H1 (cell line): Measurements from ENCODE around the gene NAA60. TPM values are rescaled to one million over a fixed set of nuclear protein-coding genes. Genes with fewer than 3 reads are reported as not detected.

Experiments used
- CTCF ChIA-PET: fragments of 300-600 bp; sonication (Branson Sonifier 250); formaldehyde crosslinking; loops from one replicate; lab custom pipeline; 2021; ENCODE audit not compliant: partially characterized antibody; lab: Charles Lee
- POLR2A ChIA-PET: fragments of 300-600 bp; sonication (Branson Sonifier 250); formaldehyde crosslinking; loops from one replicate; lab custom pipeline; 2021; ENCODE audit warnings: inconsistent platforms; ENCODE audit not compliant: partially characterized antibody; lab: Charles Lee
- DNase-seq, 2 experiments: peaks; one replicate each; pipeline versions ENCODE4 v3.0.0 to v3.0.0-alpha.2; 2010 to 2022; ENCODE audit warnings: low spot score in 2 of 2, low read depth in 1 of 2, mixed read lengths in 1 of 2
- FAIRE-seq: peaks from 2 replicates; lab custom pipeline; 2011; peaks lifted over from hg19 to GRCh38; lab: Jason Lieb, UNC
- H2AFZ ChIP-seq: 2 replicates; pipeline ENCODE4 v1.8.1; 2012; ENCODE audit warnings: low read length, inconsistent platforms
- H2AK5ac ChIP-seq: 2 replicates; pipeline ENCODE4 v1.6.1; 2013; ENCODE audit warnings: low read depth, low read length
- H2BK120ac ChIP-seq: replicated peaks from 2 replicates; pipeline ENCODE3; 2013; ENCODE audit warnings: low read depth, low read length, inconsistent platforms
- H2BK12ac ChIP-seq: 2 replicates; pipeline ENCODE4 v1.6.1; 2013; ENCODE audit warnings: low read depth, low read length
- H2BK15ac ChIP-seq: 2 replicates; pipeline ENCODE4 v1.6.1; 2013; ENCODE audit warnings: low read length
- H2BK20ac ChIP-seq: 2 replicates; pipeline ENCODE4 v1.6.1; 2013; ENCODE audit warnings: low read length
- H2BK5ac ChIP-seq: 2 replicates; pipeline ENCODE4 v1.6.1; 2013; ENCODE audit warnings: low read depth, low read length
- H3K14ac ChIP-seq: 2 replicates; pipeline ENCODE4 v1.6.1; 2013; ENCODE audit warnings: inconsistent platforms; ENCODE audit not compliant: insufficient read length
- H3K18ac ChIP-seq: 2 replicates; pipeline ENCODE4 v1.6.1; 2013; ENCODE audit warnings: low read length; ENCODE audit errors: extremely low read depth
- H3K23ac ChIP-seq: 2 replicates; pipeline ENCODE4 v1.6.1; 2013; ENCODE audit warnings: inconsistent platforms; ENCODE audit not compliant: insufficient read length
- H3K23me2 ChIP-seq: 2 replicates; pipeline ENCODE4 v1.6.1; 2013; ENCODE audit warnings: low read depth, low read length
- H3K27ac ChIP-seq: 2 replicates; pipeline ENCODE4 v1.6.1; 2011; ENCODE audit warnings: low read depth, low read length, inconsistent platforms
- H3K27me3 ChIP-seq, 4 experiments: replicated peaks in 1 of 4; 1 replicate in 1 of 4; 2 replicates in 3 of 4; pipeline versions ENCODE4 v1.6.1 to v1.8.1; 2011 to 2013; ENCODE audit warnings: low read length in 3 of 4, mild to moderate bottlenecking in 3 of 4, inconsistent platforms in 2 of 4, mixed read lengths in 2 of 4, moderate library complexity in 1 of 4; ENCODE audit not compliant: control insufficient read depth in 3 of 4, insufficient read depth in 3 of 4; ENCODE audit errors: extremely low read depth in 1 of 4
- H3K36me3 ChIP-seq, 4 experiments: 2 replicates each; pipeline versions ENCODE4 v1.6.1 to v1.8.1; 2011 to 2013; ENCODE audit warnings: mild to moderate bottlenecking in 4 of 4, low read length in 3 of 4, moderate library complexity in 2 of 4, control low read depth in 1 of 4, inconsistent platforms in 1 of 4; ENCODE audit not compliant: insufficient read depth in 4 of 4, control insufficient read depth in 2 of 4
- H3K4ac ChIP-seq: replicated peaks from 2 replicates; pipeline ENCODE3; 2013; ENCODE audit warnings: low read length, low read depth, mixed read lengths, inconsistent platforms; ENCODE audit not compliant: insufficient read length
- H3K4me1 ChIP-seq, 4 experiments: replicated peaks in 1 of 4; 1 replicate in 1 of 4; 2 replicates in 3 of 4; pipeline versions ENCODE4 v1.6.1 to v1.8.1; 2011 to 2013; ENCODE audit warnings: low read length in 3 of 4, inconsistent platforms in 2 of 4, mixed read lengths in 1 of 4; ENCODE audit not compliant: insufficient read depth in 4 of 4, control insufficient read depth in 3 of 4
- H3K4me2 ChIP-seq, 2 experiments: 2 replicates each; pipeline versions ENCODE4 v1.6.1 to v1.8.1; 2011 to 2013; ENCODE audit warnings: low read depth in 2 of 2, low read length in 2 of 2, control low read depth in 1 of 2, inconsistent platforms in 1 of 2, mild to moderate bottlenecking in 1 of 2; ENCODE audit not compliant: insufficient read depth in 1 of 2
- H3K4me3 ChIP-seq, 4 experiments: fragments of 200-600, 300-600 bp in 1 of 4; sonication (generic), shearing (Covaris generic), sonication (Bioruptor Twin) in 1 of 4; 2 replicates each; pipeline versions ENCODE4 v1.5.1 to v1.8.1; 2011 to 2016; ENCODE audit warnings: low read length in 4 of 4, low read depth in 3 of 4, control low read depth in 2 of 4, inconsistent platforms in 2 of 4, mild to moderate bottlenecking in 2 of 4, mixed read lengths in 1 of 4, moderate library complexity in 1 of 4; ENCODE audit not compliant: insufficient read depth in 2 of 4; ENCODE audit errors: extremely low read depth in 1 of 4
- H3K56ac ChIP-seq: replicated peaks from 2 replicates; pipeline ENCODE3; 2013; ENCODE audit warnings: low read depth, mild to moderate bottlenecking, mixed read lengths, low read length, inconsistent platforms; ENCODE audit not compliant: insufficient read length
- H3K79me1 ChIP-seq: 2 replicates; pipeline ENCODE4 v1.6.1; 2013; ENCODE audit warnings: low read depth, low read length, control low read depth
- H3K79me2 ChIP-seq, 2 experiments: 2 replicates each; pipeline versions ENCODE4 v1.6.1 to v1.8.1; 2012 to 2013; ENCODE audit warnings: low read length in 2 of 2, mild to moderate bottlenecking in 2 of 2, inconsistent platforms in 1 of 2; ENCODE audit not compliant: insufficient read depth in 2 of 2, control insufficient read depth in 1 of 2
- H3K9ac ChIP-seq, 4 experiments: replicated peaks in 1 of 4; 1 replicate in 1 of 4; 2 replicates in 3 of 4; pipeline versions ENCODE4 v1.6.1 to v1.8.1; 2011 to 2013; ENCODE audit warnings: low read depth in 3 of 4, low read length in 3 of 4, control low read depth in 2 of 4, mild to moderate bottlenecking in 2 of 4, moderate library complexity in 2 of 4, inconsistent platforms in 1 of 4; ENCODE audit errors: extremely low read depth in 1 of 4
- H3K9me3 ChIP-seq, 2 experiments: 2 replicates each; pipeline versions ENCODE4 v1.6.1 to v1.8.1; 2012 to 2013; ENCODE audit warnings: mild to moderate bottlenecking in 2 of 2, moderate library complexity in 2 of 2, control low read depth in 1 of 2, inconsistent platforms in 1 of 2, low read depth in 1 of 2, low read length in 1 of 2, mixed read lengths in 1 of 2; ENCODE audit not compliant: insufficient read depth in 2 of 2
- H4K20me1 ChIP-seq, 2 experiments: replicated peaks in 1 of 2; 2 replicates each; pipeline versions ENCODE3 to v1.8.1; 2011 to 2013; ENCODE audit warnings: inconsistent platforms in 2 of 2, low read length in 2 of 2, mild to moderate bottlenecking in 1 of 2; ENCODE audit not compliant: insufficient read depth in 2 of 2, control insufficient read depth in 1 of 2
- H4K5ac ChIP-seq: 2 replicates; pipeline ENCODE4 v1.6.1; 2013; ENCODE audit warnings: low read length, low read depth, mixed read lengths, inconsistent platforms; ENCODE audit not compliant: insufficient read length
- H4K8ac ChIP-seq: 2 replicates; pipeline ENCODE4 v1.8.0; 2013; ENCODE audit warnings: mild to moderate bottlenecking, moderate library complexity, low read length, inconsistent platforms; ENCODE audit not compliant: insufficient read depth; ENCODE audit errors: extremely low read depth
- H4K91ac ChIP-seq: replicated peaks from 2 replicates; pipeline ENCODE3; 2013; ENCODE audit warnings: low read length, mixed read lengths, inconsistent platforms; ENCODE audit not compliant: insufficient read length
- ATF2 ChIP-seq: IDR thresholded peaks from 2 replicates; pipeline ENCODE4 v1.6.1; 2012; ENCODE audit warnings: low read length, inconsistent platforms
- ATF3 ChIP-seq: IDR thresholded peaks from 2 replicates; pipeline ENCODE4 v1.6.1; 2011; ENCODE audit warnings: low read depth, mild to moderate bottlenecking, low read length; ENCODE audit not compliant: insufficient read depth
- BRCA1 ChIP-seq: IDR thresholded peaks from 2 replicates; pipeline ENCODE4 v1.6.1; 2012; ENCODE audit warnings: low read depth, low read length, improper control_type of control experiment
- FOSL1 ChIP-seq: IDR thresholded peaks from 2 replicates; pipeline ENCODE4 v1.6.1; 2011; ENCODE audit warnings: mild to moderate bottlenecking, low read depth, low read length, moderate library complexity; ENCODE audit not compliant: insufficient read depth
- GABPA ChIP-seq: IDR thresholded peaks from 2 replicates; pipeline ENCODE4 v1.6.1; 2011; ENCODE audit warnings: mild to moderate bottlenecking, low read length, moderate library complexity, borderline replicate concordance; ENCODE audit not compliant: insufficient read depth
- KDM1A ChIP-seq: fragments of 200-600, 300-600 bp; sonication (generic); IDR thresholded peaks from 2 replicates; pipeline ENCODE4 v1.7.1; 2016; ENCODE audit warnings: mild to moderate bottlenecking, low read length, borderline replicate concordance
- PHF8 ChIP-seq: fragments of 200-600 bp; sonication (generic); conservative IDR thresholded peaks from 2 replicates; pipeline ENCODE4 v1.7.1; 2012; ENCODE audit warnings: low read depth, mild to moderate bottlenecking, inconsistent platforms, low read length, moderate library complexity
- RFX5 ChIP-seq: IDR thresholded peaks from 2 replicates; pipeline ENCODE4 v1.6.1; 2011; ENCODE audit warnings: low read depth, low read length, improper control_type of control experiment, borderline replicate concordance
- TAF1 ChIP-seq: IDR thresholded peaks from 2 replicates; pipeline ENCODE4 v1.6.1; 2011; ENCODE audit warnings: mild to moderate bottlenecking, low read depth, low read length
- TAF7 ChIP-seq: optimal IDR thresholded peaks from 2 replicates; pipeline ENCODE3; 2011; ENCODE audit warnings: low read depth, mild to moderate bottlenecking, inconsistent platforms, low read length, moderate library complexity, borderline replicate concordance
- YY1 ChIP-seq: IDR thresholded peaks from 2 replicates; pipeline ENCODE4 v1.6.1; 2011; ENCODE audit warnings: low read depth, mild to moderate bottlenecking, low read length
- WGBS, 2 experiments: shearing (Covaris generic) in 1 of 2; methylation state at CpG; one replicate each; pipeline versions ENCODE4 v1.1.6 to v1.1.7; 2013 to 2015; ENCODE audit warnings: low lambda C conversion rate in 2 of 2, mixed read lengths in 2 of 2, inconsistent platforms in 1 of 2, low coverage in 1 of 2, missing lambda C conversion rate in 1 of 2; ENCODE audit not compliant: insufficient replicate concordance in 2 of 2, insufficient coverage in 1 of 2, insufficient read length in 1 of 2; ENCODE audit errors: extremely low coverage in 1 of 2, missing lambda C conversion rate in 1 of 2; 5-methylcytosine and 5-hydroxymethylcytosine counted together
- polyA plus RNA-seq, 7 experiments: library from polyadenylated mRNA; depleted of rRNA in 3 of 7; stranded (reverse) in 5 of 7; unstranded in 2 of 7; fragments of >200 nt in 5 of 7; fragments of 200-250 nt in 2 of 7; gene quantifications; 1 replicate in 5 of 7; 2 replicates in 1 of 7; 4 replicates in 1 of 7; pipeline versions ENCODE4 v1.2.1 to v1.2.3, GENCODE V29; 2011 to 2013; ENCODE audit warnings: missing spikeins in 2 of 7, mixed read lengths in 2 of 7
- total RNA-seq: library from RNA; stranded (reverse); fragmentation: NEBNext Ultra II Directional; extraction: Animal tissue kit (Norgen Biotek cat#: 25700); gene quantifications from 2 replicates; pipeline ENCODE4 v1.2.1, GENCODE V29; 2021

The NAA60 gene
- total and polyA plus RNA-seq, 2 of the 8 experiments (the other 6 are each of a cell fraction or from before 2014, with no cell fraction given) = 34.1 to 47.6 TPM

GRCh38 chr16:3530371-3530914, 87.0 kb downstream of the NAA60 start:
- H2BK20ac ChIP-seq = no peak overlapping the region
- ChIA-PET POLR2A (interaction anchor here (0.5 kb wide), 1 partner anchor 15 kb away, joined by 3 read pairs; no protein-coding TSS in a partner anchor), CTCF (interaction anchor here (1.8 kb wide), 1 partner anchor 9 kb away, joined by 6 read pairs; no protein-coding TSS in a partner anchor)
- no peak for TF ChIP-seq FOSL1
- TF ChIP-seq PHF8 = no peak
- TF ChIP-seq ATF2 = no peak
- no peak for TF ChIP-seq ATF3
- TF ChIP-seq TAF1 = no peak
- no peak for TF ChIP-seq BRCA1
- no peak for TF ChIP-seq YY1
- no peak for TF ChIP-seq RFX5
- TF ChIP-seq KDM1A = no peak
- no peak for TF ChIP-seq GABPA
- no peak for TF ChIP-seq TAF7
- H3K18ac ChIP-seq = no peak overlapping the region
- no peaks in the 10 kb centered on the region for H3K27me3 ChIP-seq
- no peak overlapping the region for H3K14ac ChIP-seq
- no peak overlapping the region for H3K9ac ChIP-seq
- peaks cover 0 to 1% of the 10 kb centered on the region in 2 experiments for H4K20me1 ChIP-seq
- H3K4ac ChIP-seq = no peak overlapping the region
- H3K27ac ChIP-seq = no peak overlapping the region
- no peak overlapping the region for H2BK120ac ChIP-seq
- no peak for FAIRE-seq
- H4K8ac ChIP-seq = no peak overlapping the region
- WGBS, 2 experiments = 97% methylated on average over 12 of the region's 12 CpGs; no CpG with 5 or more reads in 1 of the 2 experiments
- H3K23me2 ChIP-seq = no peaks in the 10 kb centered on the region
- no peak overlapping the region for H2BK15ac ChIP-seq
- peaks cover 0 to 18% (median 8%) of the 10 kb centered on the region in 4 experiments; a peak in 4 of 8 replicates for H3K36me3 ChIP-seq
- no peaks in the 10 kb centered on the region for H3K4me1 ChIP-seq
- H2AK5ac ChIP-seq = no peak overlapping the region
- H2AFZ ChIP-seq = no peak overlapping the region
- H3K9me3 ChIP-seq = no peaks in the 10 kb centered on the region
- no peak overlapping the region for H3K4me3 ChIP-seq
- H3K79me1 ChIP-seq = no peaks in the 10 kb centered on the region
- DNase-seq = no peak
- no peak overlapping the region for H4K5ac ChIP-seq
- H3K4me2 ChIP-seq = no peak overlapping the region
- no peak overlapping the region for H3K56ac ChIP-seq
- no peak overlapping the region for H3K23ac ChIP-seq
- H2BK5ac ChIP-seq = no peak overlapping the region
- H3K79me2 ChIP-seq = no peaks in the 10 kb centered on the region
- no peak overlapping the region for H4K91ac ChIP-seq
- H2BK12ac ChIP-seq = no peak overlapping the region
